Astrocyte (in vitro differentiated cells and primary cell): Measurements from ENCODE around the gene PRKCH. TPM values are rescaled to one million over a fixed set of nuclear protein-coding genes. Genes with fewer than 3 reads are reported as not detected.

Experiments used
- DNase-seq: peaks from one replicate; pipeline ENCODE4 v3.0.0-alpha.2; 2010; ENCODE audit warnings: low read depth
- FAIRE-seq: peaks from 2 replicates; lab custom pipeline; 2011; peaks lifted over from hg19 to GRCh38; lab: Jason Lieb, UNC
- H2AFZ ChIP-seq: 2 replicates; pipeline ENCODE4 v1.6.0; 2012; ENCODE audit warnings: low read depth, low read length, inconsistent platforms
- H3K27ac ChIP-seq: 2 replicates; pipeline ENCODE4 v1.5.1; 2011; ENCODE audit warnings: low read depth, low read length, inconsistent platforms
- H3K27me3 ChIP-seq: 2 replicates; pipeline ENCODE4 v1.6.0; 2011; ENCODE audit warnings: low read length, inconsistent platforms; ENCODE audit not compliant: insufficient read depth
- H3K36me3 ChIP-seq: 2 replicates; pipeline ENCODE4 v1.5.1; 2011; ENCODE audit warnings: low read length, inconsistent platforms; ENCODE audit not compliant: insufficient read depth
- H3K4me1 ChIP-seq: 2 replicates; pipeline ENCODE4 v1.5.1; 2011; ENCODE audit warnings: low read length, inconsistent platforms; ENCODE audit not compliant: insufficient read depth
- H3K4me2 ChIP-seq: 2 replicates; pipeline ENCODE4 v1.6.0; 2012; ENCODE audit warnings: low read length, inconsistent platforms
- H3K4me3 ChIP-seq: 2 replicates; pipeline ENCODE4 v1.5.1; 2011; ENCODE audit warnings: low read depth, mild to moderate bottlenecking, low read length, inconsistent platforms; ENCODE audit not compliant: insufficient read depth
- H3K79me2 ChIP-seq: 2 replicates; pipeline ENCODE4 v1.6.0; 2012; ENCODE audit warnings: mild to moderate bottlenecking, low read length, inconsistent platforms; ENCODE audit not compliant: insufficient read depth
- H3K9ac ChIP-seq: 2 replicates; pipeline ENCODE4 v1.6.0; 2012; ENCODE audit warnings: mild to moderate bottlenecking, low read length, inconsistent platforms
- H3K9me3 ChIP-seq: 2 replicates; pipeline ENCODE4 v1.5.1; 2012; ENCODE audit warnings: low read depth, mild to moderate bottlenecking, low read length, inconsistent platforms; ENCODE audit not compliant: insufficient read depth
- H4K20me1 ChIP-seq: 2 replicates; pipeline ENCODE4 v1.6.0; 2012; ENCODE audit warnings: low read length, inconsistent platforms; ENCODE audit not compliant: insufficient read depth
- H3K27ac Mint-ChIP-seq: one replicate; pipeline ENCODE4 v1.8.0; 2021; ENCODE audit warnings: mild to moderate bottlenecking, mixed read lengths; ENCODE audit not compliant: unreplicated experiment
- H3K27me3 Mint-ChIP-seq: one replicate; pipeline ENCODE4 v1.8.0; 2021; ENCODE audit warnings: low read depth, mixed read lengths; ENCODE audit not compliant: unreplicated experiment
- H3K36me3 Mint-ChIP-seq: one replicate; pipeline ENCODE4 v1.8.0; 2021; ENCODE audit warnings: low read depth, mixed read lengths; ENCODE audit not compliant: unreplicated experiment
- H3K4me1 Mint-ChIP-seq: one replicate; pipeline ENCODE4 v1.8.0; 2021; ENCODE audit warnings: low read depth, mixed read lengths; ENCODE audit not compliant: unreplicated experiment
- H3K4me3 Mint-ChIP-seq: one replicate; pipeline ENCODE4 v1.8.0; 2021; ENCODE audit warnings: mild to moderate bottlenecking, moderate library complexity, mixed read lengths; ENCODE audit not compliant: unreplicated experiment
- H3K9me3 Mint-ChIP-seq: one replicate; pipeline ENCODE4 v1.8.0; 2021; ENCODE audit warnings: mild to moderate bottlenecking, mixed read lengths; ENCODE audit not compliant: unreplicated experiment
- CTCF ChIP-seq: IDR thresholded peaks from 2 replicates; pipeline ENCODE4 v1.5.1; 2011; ENCODE audit warnings: low read depth, mild to moderate bottlenecking, inconsistent platforms, low read length, moderate library complexity; ENCODE audit not compliant: insufficient read depth
- EZH2 ChIP-seq: IDR thresholded peaks from 2 replicates; pipeline ENCODE4 v1.6.1; 2012; ENCODE audit warnings: mild to moderate bottlenecking, low read length, inconsistent platforms; ENCODE audit not compliant: insufficient read depth
- total RNA-seq: library from RNA; stranded (reverse); gene quantifications from 2 replicates; pipeline ENCODE4 v1.2.1, GENCODE V29; 2021

PRKCH gene
- total RNA-seq, 1 donor from 2014 or later = 6.0 TPM

GRCh38 chr14:61562321-61563161 lies 241.2 kb downstream of the PRKCH start:
- Histone ChIP-seq H4K20me1 (no peaks in the 10 kb centered on the region), H3K79me2 (no peaks in the 10 kb centered on the region), H2AFZ (no peak overlapping the region), H3K27me3 (no peaks in the 10 kb centered on the region), H3K4me1 (peaks cover 71% of the 10 kb centered on the region), H3K27ac (peak overlapping the region; percentile 99), H3K4me3 (peak overlapping the region; percentile 35), H3K9me3 (no peaks in the 10 kb centered on the region), H3K36me3 (no peaks in the 10 kb centered on the region), H3K9ac (peak overlapping the region; percentile 81), H3K4me2 (peak overlapping the region; percentile 77)
- peaks cover 72% of the 10 kb centered on the region for H3K4me1 Mint-ChIP-seq
- H3K27me3 Mint-ChIP-seq = no peaks in the 10 kb centered on the region
- DNase-seq (peak; percentile 100), FAIRE-seq (peak; percentile 97)
- H3K4me3 Mint-ChIP-seq = peak overlapping the region; percentile 37
- peaks cover 3% of the 10 kb centered on the region for H3K36me3 Mint-ChIP-seq
- H3K27ac Mint-ChIP-seq = peak overlapping the region; percentile 100
- H3K9me3 Mint-ChIP-seq = no peaks in the 10 kb centered on the region
- no peak for TF ChIP-seq EZH2
- no peak for TF ChIP-seq CTCF

GRCh38 chr14:61563162-61563511 lies 241.8 kb downstream of the PRKCH start:
- H3K9me3 ChIP-seq = no peaks in the 10 kb centered on the region
- DNase-seq = no peak
- no peak for FAIRE-seq
- H2AFZ ChIP-seq = no peak overlapping the region
- Mint-ChIP-seq H3K4me3 (peak overlapping the region; percentile 37), H3K27me3 (no peaks in the 10 kb centered on the region), H3K27ac (peak overlapping the region; percentile 100), H3K9me3 (no peaks in the 10 kb centered on the region), H3K36me3 (no peaks in the 10 kb centered on the region), H3K4me1 (peaks cover 76% of the 10 kb centered on the region)
- H3K4me1 ChIP-seq = peaks cover 77% of the 10 kb centered on the region
- no peaks in the 10 kb centered on the region for H3K79me2 ChIP-seq
- H3K27me3 ChIP-seq = no peaks in the 10 kb centered on the region
- TF ChIP-seq EZH2 (no peak), CTCF (no peak)
- H3K27ac ChIP-seq = peak overlapping the region; percentile 99
- H3K9ac ChIP-seq = peak overlapping the region; percentile 81
- no peaks in the 10 kb centered on the region for H4K20me1 ChIP-seq
- H3K36me3 ChIP-seq = no peaks in the 10 kb centered on the region
- peak overlapping the region; percentile 51 for H3K4me2 ChIP-seq
- H3K4me3 ChIP-seq = no peak overlapping the region
